Body of pancreas (tissue), 4 donors: ENCODE data around the gene HSDL2.

ENCODE experiments used
- POLR2A ChIP-seq, 3 donors: fragments of 450-650 bp; IDR thresholded peaks; one replicate each; pipeline ENCODE4 v1.6.1; 2016; ENCODE audit warnings: antibody characterized with exemption in 3 of 3, mild to moderate bottlenecking in 2 of 3
- TF ChIP-seq, protein P1 (sequence below), 7 experiments: fragments of 450-650 bp in 4 of 7; fragments of 200-600 bp in 3 of 7; sonication (generic) in 3 of 7; IDR thresholded peaks; one replicate each; pipeline ENCODE4 v1.5.1; 2016 to 2019; ENCODE audit warnings: antibody characterized with exemption in 7 of 7

DNA sequence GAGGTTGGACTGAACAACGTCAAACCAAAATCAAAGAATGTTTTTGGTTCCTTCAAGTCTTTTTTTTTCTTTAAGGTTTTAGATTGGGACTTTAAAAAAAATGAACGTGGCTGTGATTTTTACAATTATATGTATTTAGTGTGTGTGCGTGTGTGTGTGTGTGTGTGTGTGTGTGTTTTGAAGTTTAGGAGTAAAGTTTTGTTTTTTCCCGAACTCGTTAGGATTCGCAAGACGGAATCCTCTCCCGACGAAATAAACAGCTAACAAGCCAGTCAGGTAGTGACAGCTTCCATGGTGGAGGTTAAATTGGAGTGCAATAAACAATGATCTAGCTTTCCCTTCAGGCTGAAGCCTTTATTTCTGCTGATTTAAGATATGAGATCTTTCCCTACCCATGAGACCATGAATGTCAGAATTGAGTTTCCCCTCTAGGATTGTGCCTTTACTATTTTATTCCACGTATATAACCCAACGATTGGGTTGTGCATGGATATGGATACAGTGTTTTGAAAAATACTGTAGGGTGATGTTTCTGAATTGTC, 108.0 kb downstream of the HSDL2 start:
- no peak for TF ChIP-seq POLR2A (IDR thresholded peaks at IDR 0.05)
- TF ChIP-seq, protein P1, sequence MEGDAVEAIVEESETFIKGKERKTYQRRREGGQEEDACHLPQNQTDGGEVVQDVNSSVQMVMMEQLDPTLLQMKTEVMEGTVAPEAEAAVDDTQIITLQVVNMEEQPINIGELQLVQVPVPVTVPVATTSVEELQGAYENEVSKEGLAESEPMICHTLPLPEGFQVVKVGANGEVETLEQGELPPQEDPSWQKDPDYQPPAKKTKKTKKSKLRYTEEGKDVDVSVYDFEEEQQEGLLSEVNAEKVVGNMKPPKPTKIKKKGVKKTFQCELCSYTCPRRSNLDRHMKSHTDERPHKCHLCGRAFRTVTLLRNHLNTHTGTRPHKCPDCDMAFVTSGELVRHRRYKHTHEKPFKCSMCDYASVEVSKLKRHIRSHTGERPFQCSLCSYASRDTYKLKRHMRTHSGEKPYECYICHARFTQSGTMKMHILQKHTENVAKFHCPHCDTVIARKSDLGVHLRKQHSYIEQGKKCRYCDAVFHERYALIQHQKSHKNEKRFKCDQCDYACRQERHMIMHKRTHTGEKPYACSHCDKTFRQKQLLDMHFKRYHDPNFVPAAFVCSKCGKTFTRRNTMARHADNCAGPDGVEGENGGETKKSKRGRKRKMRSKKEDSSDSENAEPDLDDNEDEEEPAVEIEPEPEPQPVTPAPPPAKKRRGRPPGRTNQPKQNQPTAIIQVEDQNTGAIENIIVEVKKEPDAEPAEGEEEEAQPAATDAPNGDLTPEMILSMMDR (IDR thresholded peaks at IDR 0.05), result no peak
